H7 (cell line): ENCODE results near the gene SUPT3H. TPM values are rescaled to one million over a fixed set of nuclear protein-coding genes. Genes with fewer than 3 reads are reported as not detected.
"Not testable (repeated sequence)": the region's sequence is repeated elsewhere in the genome, so short reads cannot be mapped to it uniquely, and the experiment has no call there.

Experiments
- DNase-seq: peaks from one replicate; pipeline ENCODE4 v3.0.0; 2012
- H3K27me3 ChIP-seq: 2 replicates; pipeline ENCODE4 v1.6.0; 2011; ENCODE audit warnings: mild to moderate bottlenecking, low read length; ENCODE audit not compliant: control insufficient read depth, insufficient read depth
- H3K36me3 ChIP-seq: replicated peaks from 2 replicates; pipeline ENCODE4 v1.5.1; 2011; ENCODE audit warnings: low read length; ENCODE audit not compliant: control insufficient read depth, insufficient read depth
- H3K4me3 ChIP-seq: 2 replicates; pipeline ENCODE4 v1.5.1; 2011; ENCODE audit warnings: low read depth, mild to moderate bottlenecking, control low read depth, low read length, moderate library complexity; ENCODE audit not compliant: insufficient read depth
- total RNA-seq: library from RNA; depleted of rRNA; stranded (reverse); fragments of >200 nt; shearing (Covaris generic); gene quantifications from 2 replicates; pipeline ENCODE4 v1.2.3, GENCODE V29; 2014

The SUPT3H gene
- total RNA-seq, 1 experiment from 2014 or later = 13.3 TPM

- H3K27me3 ChIP-seq = no peaks in the 10 kb centered on the region
- H3K36me3 ChIP-seq = no peaks in the 10 kb centered on the region
- no peak overlapping the region for H3K4me3 ChIP-seq
- no peak for DNase-seq
These were observed 285.6 kb downstream of the SUPT3H start for GRCh38 chr6:45092135-45092534.

GRCh38 chr6:45086360-45087084 lies 291.2 kb downstream of the SUPT3H start:
- H3K36me3 ChIP-seq = no peaks in the 10 kb centered on the region
- no peaks in the 10 kb centered on the region for H3K27me3 ChIP-seq
- no peak for DNase-seq
- H3K4me3 ChIP-seq = no peak overlapping the region

GRCh38 chr6:45084257-45084656 lies 293.5 kb downstream of the SUPT3H start:
- no peak overlapping the region for H3K4me3 ChIP-seq
- no peaks in the 10 kb centered on the region for H3K27me3 ChIP-seq
- DNase-seq = no peak
- no peaks in the 10 kb centered on the region for H3K36me3 ChIP-seq

GRCh38 chr6:45082091-45082490 lies 295.6 kb downstream of the SUPT3H start:
- H3K27me3 ChIP-seq = no peaks in the 10 kb centered on the region
- no peak overlapping the region for H3K4me3 ChIP-seq
- DNase-seq = no peak
- H3K36me3 ChIP-seq = no peaks in the 10 kb centered on the region

- no peak for DNase-seq
- Histone ChIP-seq H3K36me3 (no peaks in the 10 kb centered on the region), H3K4me3 (no peak overlapping the region), H3K27me3 (no peaks in the 10 kb centered on the region)
These were observed 296.1 kb downstream of the SUPT3H start for GRCh38 chr6:45081634-45082033.

DNA sequence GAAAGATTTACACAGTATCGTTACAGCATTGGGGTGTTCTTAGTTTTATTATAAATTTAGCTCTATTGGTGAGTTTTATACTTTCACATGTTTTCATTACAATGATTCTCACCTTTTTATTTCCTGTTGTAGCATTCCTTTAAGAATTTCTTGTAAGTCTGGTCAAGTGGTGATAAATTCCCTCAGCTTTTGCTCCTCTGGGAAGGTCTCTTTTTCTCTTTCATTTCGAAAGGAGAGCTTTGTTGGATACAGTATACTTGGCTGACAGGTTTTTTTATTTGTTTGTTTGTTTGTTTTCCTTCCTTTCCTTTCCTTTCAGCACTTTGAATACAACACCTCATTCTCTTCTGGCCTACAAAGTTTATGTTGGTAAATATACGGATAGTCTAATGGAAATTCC lies 299.3 kb downstream of the SUPT3H start:
- H3K27me3 ChIP-seq = no peaks in the 10 kb centered on the region
- no peak for DNase-seq
- H3K4me3 ChIP-seq = no peak overlapping the region

DNA sequence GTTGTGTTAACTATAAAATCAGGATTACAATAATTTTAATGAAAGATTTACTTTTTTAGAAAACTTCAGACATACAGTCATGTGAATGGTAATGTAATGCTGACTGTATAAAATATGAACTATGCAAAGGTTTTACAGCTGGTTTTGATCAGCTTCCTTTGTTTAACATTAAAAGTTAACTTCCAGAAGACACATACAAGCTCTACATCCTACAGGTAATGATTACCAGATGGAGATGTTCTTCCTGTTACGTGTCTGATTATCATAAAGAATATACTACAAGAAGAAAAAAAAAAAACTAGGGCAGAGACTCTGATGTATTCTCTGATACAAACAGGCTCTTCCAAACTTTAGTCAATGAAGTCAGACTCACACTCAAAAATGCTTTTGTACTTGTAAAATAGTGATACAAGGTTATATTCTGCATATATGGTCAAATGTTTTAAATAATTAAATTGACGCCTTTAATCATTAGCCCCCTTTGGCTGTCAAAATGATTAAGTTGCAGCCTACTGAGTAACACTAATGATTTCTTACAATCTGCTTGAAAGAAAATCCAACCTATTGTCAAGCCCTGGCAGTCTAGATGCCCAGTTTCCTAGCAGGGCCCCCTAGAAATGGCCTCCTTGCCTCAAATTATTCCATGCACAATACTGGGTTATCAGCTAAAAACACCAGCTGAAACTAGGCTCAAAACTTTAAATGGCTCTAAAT lies 301.4 kb downstream of the SUPT3H start:
- Histone ChIP-seq H3K27me3 (no peaks in the 10 kb centered on the region), H3K36me3 (no peaks in the 10 kb centered on the region), H3K4me3 (no peak overlapping the region)
- no peak for DNase-seq

More for the DNA sequence above, 299.3 kb downstream of the SUPT3H start:
- no peaks in the 10 kb centered on the region for H3K36me3 ChIP-seq

DNA sequence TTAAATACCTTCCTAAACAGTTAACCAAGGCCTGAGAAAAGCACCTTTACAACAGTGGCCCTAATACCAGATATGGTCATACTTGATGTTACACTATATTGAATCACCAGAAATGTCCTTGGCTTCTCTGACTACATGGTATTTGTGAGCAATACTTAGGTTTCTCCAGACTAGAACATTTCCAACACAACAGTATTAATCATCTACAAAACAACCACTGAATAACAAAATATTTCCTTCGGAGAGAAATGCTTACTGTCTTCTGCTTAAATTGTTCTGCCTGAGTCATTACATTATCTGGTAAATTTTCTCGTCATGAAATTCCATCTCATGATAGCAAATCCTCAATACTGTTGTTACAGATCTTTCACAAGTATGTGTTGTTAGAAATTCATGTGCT lies 302.5 kb downstream of the SUPT3H start:
- H3K27me3 ChIP-seq = no peaks in the 10 kb centered on the region
- H3K36me3 ChIP-seq = no peaks in the 10 kb centered on the region
- no peak overlapping the region for H3K4me3 ChIP-seq
- no peak for DNase-seq

- H3K36me3 ChIP-seq = no peaks in the 10 kb centered on the region
These were observed 303.3 kb downstream of the SUPT3H start for GRCh38 chr6:45074439-45074838.

DNA sequence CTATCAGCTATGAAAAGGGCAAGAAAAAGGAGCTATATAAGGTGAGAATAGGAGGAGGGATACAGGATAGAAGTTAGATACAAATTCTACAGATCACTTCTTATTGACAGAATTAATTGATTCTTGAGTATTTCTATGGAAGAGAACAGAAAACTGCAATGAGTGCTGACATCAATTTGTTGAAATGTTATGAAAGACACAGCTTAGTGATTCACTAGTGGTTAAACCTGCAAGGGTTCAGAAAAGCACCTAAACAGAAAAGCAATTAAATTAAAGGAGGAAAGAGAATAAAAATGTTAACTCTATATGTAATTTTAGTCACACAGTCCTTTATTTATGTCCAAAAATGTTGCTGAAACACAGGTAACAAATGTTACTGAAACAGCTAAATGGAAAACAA lies 304.0 kb downstream of the SUPT3H start:
- Histone ChIP-seq H3K27me3 (no peaks in the 10 kb centered on the region), H3K4me3 (no peak overlapping the region), H3K36me3 (no peaks in the 10 kb centered on the region)
- DNase-seq = no peak

More at GRCh38 chr6:45074439-45074838, 303.3 kb downstream of the SUPT3H start:
- DNase-seq = no peak
- Histone ChIP-seq H3K4me3 (no peak overlapping the region), H3K27me3 (no peaks in the 10 kb centered on the region)

DNA sequence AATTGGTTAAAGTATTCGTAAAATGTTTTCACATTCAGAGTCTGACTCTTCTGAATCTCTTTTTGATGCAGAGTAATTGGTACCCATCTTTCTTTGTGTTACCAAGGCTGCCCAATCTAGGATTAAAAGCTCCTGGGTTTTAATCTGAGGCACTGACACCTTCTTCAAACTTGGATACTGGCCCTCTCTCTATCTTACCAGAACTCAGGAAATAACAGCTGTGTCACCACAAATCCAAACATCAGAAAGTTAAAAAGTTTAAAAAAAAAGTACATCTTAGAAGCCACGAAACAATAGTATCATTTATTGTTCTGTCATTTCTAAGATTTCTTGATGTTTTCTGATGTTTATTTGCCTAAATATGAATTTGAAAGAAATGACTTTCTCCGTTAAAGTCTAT lies 305.1 kb downstream of the SUPT3H start:
- Histone ChIP-seq H3K4me3 (no peak overlapping the region), H3K36me3 (no peaks in the 10 kb centered on the region), H3K27me3 (no peaks in the 10 kb centered on the region)
- DNase-seq = no peak

DNA sequence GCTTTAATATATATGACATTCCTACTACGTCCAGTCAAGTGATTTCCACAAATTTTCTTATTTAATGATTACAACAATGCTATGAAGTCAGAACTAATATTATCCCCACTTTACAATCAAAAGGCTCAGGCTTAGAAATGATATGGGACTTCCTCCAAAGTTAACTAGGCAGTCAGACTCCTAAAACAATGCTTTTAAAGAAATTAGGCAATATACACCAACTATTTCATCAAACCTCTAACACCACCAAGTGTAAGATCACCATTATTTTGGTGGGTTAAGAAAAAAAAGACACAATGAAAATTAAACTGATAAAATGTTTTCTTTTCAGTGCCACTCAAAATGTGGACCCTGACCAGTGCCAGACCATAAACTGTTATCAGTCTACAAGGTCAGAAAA lies 305.7 kb downstream of the SUPT3H start:
- Histone ChIP-seq H3K4me3 (no peak overlapping the region), H3K27me3 (no peaks in the 10 kb centered on the region), H3K36me3 (no peaks in the 10 kb centered on the region)
- DNase-seq = no peak

GRCh38 chr6:45069091-45069490 lies 308.6 kb downstream of the SUPT3H start:
- Histone ChIP-seq H3K36me3 (no peaks in the 10 kb centered on the region), H3K27me3 (no peaks in the 10 kb centered on the region)
- DNase-seq = no peak

DNA sequence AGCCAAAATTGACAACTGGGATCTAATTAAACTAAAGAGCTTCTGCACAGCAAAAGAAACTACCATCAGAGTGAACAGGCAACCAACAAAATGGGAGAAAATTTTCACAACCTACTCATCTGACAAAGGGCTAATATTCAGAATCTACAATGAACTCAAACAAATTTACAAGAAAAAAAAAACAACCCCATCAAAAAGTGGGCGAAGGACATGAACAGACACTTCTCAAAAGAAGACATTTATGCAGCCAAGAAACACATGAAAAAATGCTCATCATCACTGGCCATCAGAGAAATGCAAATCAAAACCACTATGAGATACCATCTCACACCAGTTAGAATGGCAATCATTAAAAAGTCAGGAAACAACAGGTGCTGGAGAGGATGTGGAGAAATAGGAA lies 310.3 kb downstream of the SUPT3H start:
- H3K36me3 ChIP-seq, H3K4me3 ChIP-seq, H3K27me3 ChIP-seq, DNase-seq: not testable (repeated sequence)

More at GRCh38 chr6:45069091-45069490, 308.6 kb downstream of the SUPT3H start:
- no peak overlapping the region for H3K4me3 ChIP-seq

DNA sequence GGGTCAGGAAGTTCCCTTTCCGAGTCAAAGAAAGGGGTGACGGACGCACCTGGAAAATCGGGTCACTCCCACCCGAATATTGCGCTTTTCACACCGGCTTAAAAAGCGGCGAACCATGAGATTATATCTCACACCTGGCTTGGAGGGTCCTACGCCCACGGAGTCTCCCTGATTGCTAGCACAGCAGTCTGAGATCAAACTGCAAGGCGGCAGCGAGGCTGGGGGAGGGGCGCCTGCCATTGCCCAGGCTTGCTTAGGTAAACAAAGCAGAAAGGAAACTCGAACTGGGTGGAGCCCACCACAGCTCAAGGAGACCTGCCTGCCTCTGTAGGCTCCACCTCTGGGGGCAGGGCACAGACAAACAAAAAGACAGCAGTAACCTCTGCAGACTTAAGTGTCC lies 315.1 kb downstream of the SUPT3H start:
- DNase-seq, H3K36me3 ChIP-seq, H3K27me3 ChIP-seq: not testable (repeated sequence)
- peak overlapping the region; percentile 26 for H3K4me3 ChIP-seq
